Measurements from ENCODE around the gene MLLT11. TPM values are rescaled to one million over a fixed set of nuclear protein-coding genes. Genes with fewer than 3 reads are reported as not detected.

Gene MLLT11
- total and polyA plus RNA-seq, 2 of the 4 experiments (the other 2 are of a cell fraction) = 3.6 to 17.5 TPM

- Histone ChIP-seq H2BK20ac (ENCODE audit: low read depth, low read length) (no peak overlapping the region), H2AK5ac (ENCODE audit: low read depth, low read length) (no peak overlapping the region), H2BK120ac (ENCODE audit: low read depth, low read length) (no peak overlapping the region), H3K18ac (ENCODE audit: low read depth, low read length) (no peak overlapping the region), H4K5ac (ENCODE audit: low read depth, low read length) (no peak overlapping the region), H3K4me2 (ENCODE audit: low read depth, low read length) (no peak overlapping the region), H2BK5ac (ENCODE audit: low read depth, low read length, poor library complexity, severe bottlenecking) (no peak overlapping the region), H3K56ac (ENCODE audit: extremely low read depth, insufficient read depth, low read length) (no peak overlapping the region), H4K91ac (ENCODE audit: insufficient read depth, low read depth, low read length) (no peak overlapping the region), H2BK15ac (ENCODE audit: low read depth, low read length) (no peak overlapping the region), H4K8ac (ENCODE audit: low read depth in 2 of 2, low read length in 2 of 2) (no peak overlapping the region), H2AK9ac (replicated peaks; ENCODE audit: low read depth, low read length, poor library complexity) (no peak overlapping the region), H3K4me3 (ENCODE audit: insufficient read depth, low read depth, low read length) (no peak overlapping the region), H2AFZ (replicated peaks; ENCODE audit: low read length, poor library complexity) (no peak overlapping the region), H3K9me3 (ENCODE audit: control insufficient read depth, insufficient read depth, low read length) (no peaks in the 10 kb centered on the region), H3K9ac (ENCODE audit: low read depth, low read length) (no peak overlapping the region), H3K27me3 (ENCODE audit: control insufficient read depth, insufficient read depth, low read length) (no peaks in the 10 kb centered on the region), H3K23ac (ENCODE audit: low read depth, low read length) (no peak overlapping the region), H3K14ac (replicated peaks; ENCODE audit: low read depth, low read length) (no peak overlapping the region), H3K36me3 (ENCODE audit: control insufficient read depth, insufficient read depth, low read length) (peaks cover 7% of the 10 kb centered on the region; the same call in 1 of the 2 replicates), H3K27ac (ENCODE audit: insufficient read depth, low read length) (no peak overlapping the region), H3K4ac (ENCODE audit: low read depth, low read length) (no peak overlapping the region), H3K79me1 (ENCODE audit: low read depth in 1 of 2, low read length in 2 of 2) (peaks cover 18 to 54% of the 10 kb centered on the region in 2 experiments), H3K4me1 (ENCODE audit: control insufficient read depth, insufficient read depth, low read length) (no peaks in the 10 kb centered on the region), H3K9me1 (ENCODE audit: insufficient read depth, low read length) (no peaks in the 10 kb centered on the region; the same call in 1 of the 2 replicates), H4K20me1 (ENCODE audit: insufficient read depth, low read length) (no peaks in the 10 kb centered on the region)
- ATAC-seq (ENCODE audit: low read depth) = no peak
- CTCF ChIA-PET = no interaction called here
- POLR2A ChIA-PET (ENCODE audit: unreplicated experiment) = no interaction called here
- in situ Hi-C loops (cut with MboI; ENCODE audit: low sequenced_read_pairs) (no loop called here), intact Hi-C loops (cut with micrococcal nuclease) (no loop called here), dilution Hi-C loops (cut with HindIII; ENCODE audit: low sequenced_read_pairs, unreplicated experiment) (no loop called here)
- no peak for TF ChIP-seq BHLHE40 (IDR thresholded peaks at IDR 0.05; ENCODE audit: low read depth, low read length)
- TF ChIP-seq POLR2A (IDR thresholded peaks at IDR 0.05; ENCODE audit: low read depth, low read length) = no peak
- no peak for TF ChIP-seq SMC3 (IDR thresholded peaks at IDR 0.05; ENCODE audit: low read depth, low read length)
- TF ChIP-seq NFE2L2 (IDR thresholded peaks at IDR 0.05; ENCODE audit: low read depth, low read length) = no peak
- TF ChIP-seq ELK1 (IDR thresholded peaks at IDR 0.05; ENCODE audit: borderline replicate concordance, low read depth, low read length) = no peak
- TF ChIP-seq FOS (IDR thresholded peaks at IDR 0.05; ENCODE audit: low read depth, low read length) = no peak
- no peak for TF ChIP-seq RCOR1 (IDR thresholded peaks at IDR 0.05; ENCODE audit: insufficient replicate concordance, low read length)
- no peak for TF ChIP-seq RFX5 (IDR thresholded peaks at IDR 0.05; ENCODE audit: low read depth, low read length)
- no peak for TF ChIP-seq RAD21 (IDR thresholded peaks at IDR 0.05; ENCODE audit: low read length)
- no CpG with 5 or more reads among the region's 5 CpGs for WGBS, 2 experiments (ENCODE audit: extremely low coverage in 2 of 2, insufficient read length in 1 of 2)
- BruUV-seq (replicated peaks) = no TSS peak
- no peak for DNase-seq
These were observed 8.9 kb downstream of the MLLT11 start for GRCh38 chr1:151069103-151069486.

All from IMR-90 (cell line).